GM13976 (cell line): ENCODE measurements around the gene IFIT3.

Experiments used
- DNase-seq: peaks from one replicate; pipeline ENCODE4 v3.0.0; 2012; ENCODE audit warnings: low spot score
- CTCF ChIP-seq: IDR thresholded peaks from 2 replicates; pipeline ENCODE4 v1.5.1; 2012; ENCODE audit warnings: borderline replicate concordance, mild to moderate bottlenecking; ENCODE audit not compliant: insufficient read depth; ENCODE audit errors: extremely low read depth, missing control alignments, control extremely low read depth
- in situ Hi-C: fragments of 300-500 bp; cut with MboI; formaldehyde crosslinking; loops from one replicate; pipeline ENCODE4 v1.12.0; 2022; ENCODE audit warnings: low sequenced_read_pairs, mixed read lengths, inconsistent platforms; ENCODE audit not compliant: unreplicated experiment

IFIT3 gene

DNA sequence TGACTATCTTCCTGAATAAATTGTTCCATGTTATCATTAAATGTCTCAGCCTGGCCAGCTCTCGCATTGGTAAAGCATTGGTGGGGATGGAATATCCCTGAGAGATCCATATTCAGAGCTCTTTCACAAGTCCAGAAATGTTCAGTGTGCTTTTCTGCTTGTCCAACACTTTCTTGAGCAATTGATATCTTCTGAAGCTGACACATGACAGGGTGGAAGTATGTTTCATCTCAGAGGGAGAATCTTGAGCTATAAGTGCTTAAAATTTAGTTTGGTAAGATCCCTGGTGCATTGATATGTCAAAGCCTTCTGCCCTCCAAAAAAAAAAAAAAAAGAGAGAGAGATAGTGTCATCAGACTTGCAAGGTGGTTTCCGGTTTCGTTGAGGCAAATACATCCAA lies 7.4 kb downstream of the IFIT3 start:
- in situ Hi-C loops: no loop called here
- no peak for DNase-seq
- TF ChIP-seq CTCF: no peak

DNA sequence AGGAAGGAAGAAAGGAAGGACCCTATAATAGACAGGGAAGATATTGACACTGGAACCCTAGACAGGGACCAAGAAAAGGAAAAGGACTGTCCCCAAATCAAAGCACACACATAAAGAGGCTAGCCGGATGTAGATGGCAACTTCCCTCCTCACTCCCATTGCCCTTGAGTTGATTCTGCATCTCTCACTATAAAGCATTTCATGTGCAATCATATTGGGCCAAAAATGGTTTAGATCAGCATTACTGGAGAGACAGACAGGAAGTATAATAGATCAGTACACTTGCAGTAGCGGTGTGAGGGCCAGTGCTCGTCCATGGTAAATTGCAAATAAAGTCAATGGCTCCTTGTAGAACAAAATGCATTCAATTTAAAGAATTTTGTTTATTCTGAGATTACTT lies 8.4 kb downstream of the IFIT3 start:
- no peak for DNase-seq
- in situ Hi-C loops: no loop called here
- no peak for TF ChIP-seq CTCF

GRCh38 chr10:89337484-89337883 lies 9.7 kb downstream of the IFIT3 start:
- in situ Hi-C loops: no loop called here
- no peak for TF ChIP-seq CTCF
- no peak for DNase-seq

- no peak for TF ChIP-seq CTCF
- no peak for DNase-seq
- in situ Hi-C loops: no loop called here
Observed at GRCh38 chr10:89338713-89339112, 10.9 kb downstream of the IFIT3 start.

GRCh38 chr10:89339875-89340274 lies 12.1 kb downstream of the IFIT3 start:
- no peak for TF ChIP-seq CTCF
- DNase-seq: no peak
- in situ Hi-C loops: no loop called here

DNA sequence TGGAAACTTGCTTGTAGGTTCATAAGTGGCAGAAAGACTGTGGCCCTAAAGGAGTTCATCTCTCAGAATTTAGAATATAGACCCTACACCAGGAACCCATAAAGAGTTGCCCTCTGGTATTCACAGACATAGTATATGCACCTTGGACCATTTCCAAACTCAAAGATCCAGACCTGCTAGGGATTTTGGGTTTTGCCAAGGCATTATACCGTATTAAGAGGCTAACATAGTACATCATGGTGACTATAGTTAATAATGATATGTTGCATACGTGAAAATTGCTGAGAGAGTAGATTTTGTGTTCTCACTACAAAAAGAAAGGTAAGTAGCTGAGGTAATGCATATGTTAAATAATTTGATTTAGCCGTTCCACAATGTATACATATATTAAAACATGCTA lies 13.9 kb downstream of the IFIT3 start:
- DNase-seq: no peak
- TF ChIP-seq CTCF: no peak
- in situ Hi-C loops: no loop called here
